HG03025 (cell line): ENCODE data around the gene SHROOM4.

Experiments
- ATAC-seq: cut with Tn5 transposase; IDR thresholded peaks from one replicate; pipeline ENCODE4 v1.9.1; 2021; ENCODE audit warnings: mild to moderate bottlenecking, moderate library complexity; ENCODE audit not compliant: unreplicated experiment, low FRiP score

The SHROOM4 gene

DNA sequence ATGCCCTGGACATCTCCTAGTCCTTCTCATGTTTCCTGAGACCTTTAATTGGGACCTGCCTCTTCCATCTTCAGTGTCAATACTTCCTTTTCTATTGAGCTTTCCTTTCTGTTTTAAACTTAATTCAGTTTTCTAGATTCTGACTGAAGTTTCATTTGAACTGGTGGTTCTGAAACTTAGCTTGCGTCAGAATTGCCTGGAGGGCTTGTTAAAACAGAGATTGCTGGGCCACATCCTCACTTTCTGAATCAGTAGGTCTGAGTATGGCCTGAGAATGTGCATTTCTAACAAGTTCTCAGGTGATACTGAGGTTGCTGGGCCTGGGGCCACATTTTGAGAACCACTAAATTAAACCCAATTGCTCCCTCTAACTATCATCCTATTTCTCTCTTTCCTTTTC is 191.2 kb downstream of the SHROOM4 start:
- ATAC-seq = no peak

DNA sequence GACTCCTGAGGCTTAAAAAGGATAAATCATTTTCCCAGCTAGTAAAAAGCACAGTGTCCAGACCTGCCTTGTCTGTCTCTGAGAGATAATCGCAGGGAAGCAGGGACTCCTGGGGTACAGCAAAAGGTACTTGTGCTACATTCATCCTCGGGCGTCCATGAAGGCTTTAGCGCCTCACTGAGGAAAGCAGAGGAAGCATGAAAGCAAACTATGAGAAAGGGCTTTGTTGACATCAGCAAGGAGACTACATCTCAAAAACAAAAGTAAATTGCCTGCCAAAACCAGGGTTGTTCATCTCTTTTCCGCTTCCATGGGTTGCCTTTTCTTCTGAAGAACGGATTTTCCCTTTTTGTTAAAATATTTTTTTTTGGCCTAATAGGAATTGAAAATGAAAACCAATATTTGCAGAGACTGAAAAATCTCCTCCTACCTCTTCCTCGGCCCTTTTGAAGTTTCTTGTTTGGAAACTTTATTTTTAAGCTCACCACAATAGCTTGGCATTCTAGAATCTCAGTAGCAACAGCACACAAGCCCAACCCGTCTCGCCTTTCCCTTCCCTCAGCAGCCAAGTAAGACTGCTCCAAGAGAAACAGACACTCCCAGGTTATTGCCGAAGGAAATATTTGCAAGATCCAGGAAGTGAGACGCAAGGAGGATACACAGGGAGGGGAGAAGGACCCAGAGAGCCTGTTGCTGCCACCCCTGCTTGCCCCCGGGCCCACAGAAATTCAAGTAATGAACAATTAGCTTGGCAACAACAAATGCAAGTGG is 195.0 kb downstream of the SHROOM4 start:
- ATAC-seq = no peak

DNA sequence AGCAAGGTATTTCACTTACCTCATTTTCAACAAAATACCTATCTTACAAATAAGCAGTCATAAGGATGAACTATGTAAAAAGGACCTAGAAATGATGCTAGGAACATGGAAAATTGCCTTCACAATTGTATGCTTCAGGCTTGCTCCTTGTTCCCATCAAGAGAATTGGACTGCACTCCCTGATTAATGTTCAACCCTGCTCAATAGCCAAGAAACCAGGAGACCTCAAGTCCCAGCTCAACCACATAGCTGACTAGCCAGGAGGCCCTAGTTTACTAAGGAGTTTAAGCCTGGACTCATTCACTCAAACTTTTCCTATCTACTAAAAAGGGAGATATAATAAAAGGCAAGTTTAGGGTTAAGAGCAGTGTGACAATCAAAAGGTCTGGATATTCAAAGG is 196.8 kb downstream of the SHROOM4 start:
- ATAC-seq = no peak

DNA sequence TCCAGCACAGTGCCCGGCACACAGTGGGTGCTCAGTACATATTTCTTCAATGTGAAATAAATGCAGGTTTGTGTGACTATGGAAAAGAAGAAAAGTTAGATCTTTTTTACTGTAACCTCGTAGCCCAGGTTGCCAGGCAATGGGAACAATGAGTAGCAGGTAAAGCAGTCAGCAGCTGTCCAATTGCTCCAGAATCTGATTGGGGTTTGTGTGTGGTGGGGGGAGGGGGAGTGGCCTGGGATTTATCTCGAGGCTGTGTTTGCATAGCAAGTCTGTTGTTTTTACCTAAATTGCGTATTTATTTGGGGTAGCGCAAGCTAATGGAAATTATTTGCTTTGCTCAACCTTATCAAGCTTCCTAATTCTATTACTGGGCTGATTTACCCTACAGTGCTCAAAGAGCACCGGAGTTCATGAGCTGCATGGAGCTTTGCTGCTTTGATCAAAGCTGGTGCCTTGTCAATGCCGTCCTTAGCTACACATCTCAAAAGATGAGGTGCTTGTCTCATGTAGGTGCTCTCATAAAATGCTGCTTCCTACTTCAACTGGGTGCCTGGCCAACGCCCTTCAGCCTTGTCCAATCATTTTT is 198.3 kb downstream of the SHROOM4 start:
- ATAC-seq = no peak

DNA sequence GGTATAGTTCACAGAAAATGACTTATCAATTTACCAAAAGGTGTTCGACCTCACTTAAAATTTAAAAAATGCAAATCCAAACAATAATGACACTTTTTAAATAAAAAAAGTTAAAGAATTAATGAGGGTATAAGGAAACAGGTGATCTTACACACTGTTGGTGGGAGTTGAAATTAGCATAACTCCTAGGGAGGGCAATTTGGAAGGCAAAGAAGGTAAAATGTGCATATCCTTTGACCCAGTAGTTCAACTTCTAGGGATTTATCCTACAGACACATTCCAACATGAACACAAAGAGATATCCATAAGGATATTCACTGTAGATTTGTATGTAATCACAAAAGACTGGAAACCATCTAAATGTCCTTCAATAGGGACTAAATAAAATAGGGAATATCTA is 199.5 kb downstream of the SHROOM4 start:
- no peak for ATAC-seq

DNA sequence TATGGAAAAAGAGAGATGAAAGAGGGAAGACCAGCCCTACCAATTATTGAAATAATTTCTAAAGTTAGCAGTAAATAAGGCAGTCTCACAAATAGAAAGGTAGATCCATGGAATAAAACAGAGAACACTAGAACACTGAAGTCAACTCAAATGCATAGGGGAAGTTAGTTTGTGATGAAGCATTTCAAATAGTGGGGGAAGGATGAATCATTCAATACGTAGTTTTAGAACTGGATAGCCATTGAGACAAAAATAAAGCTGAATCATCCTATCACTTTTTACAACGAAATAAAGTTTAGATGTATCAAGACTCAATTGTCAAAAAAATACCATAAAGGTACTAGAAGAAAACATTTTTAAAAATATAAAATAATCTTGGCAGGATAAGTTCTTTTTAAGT is 200.1 kb downstream of the SHROOM4 start:
- no peak for ATAC-seq

DNA sequence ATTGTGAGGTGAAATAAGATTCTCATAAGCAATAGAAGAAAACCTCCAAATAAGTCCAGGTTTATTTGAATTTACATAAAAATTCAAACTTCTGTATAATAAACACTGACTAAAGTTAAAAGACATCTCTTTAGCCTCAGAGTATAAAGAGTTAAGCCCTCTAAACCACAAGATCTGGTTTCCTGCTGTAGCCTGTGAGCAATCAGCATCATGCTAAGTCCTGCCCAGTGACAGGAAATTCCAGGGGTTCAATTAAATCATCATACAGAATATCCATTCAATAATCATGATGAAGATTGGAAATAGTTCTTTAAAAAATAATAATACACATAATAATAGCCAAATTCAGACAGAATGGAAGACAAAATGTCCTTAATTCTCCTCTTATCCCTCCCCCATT is 204.2 kb downstream of the SHROOM4 start:
- ATAC-seq = no peak

DNA sequence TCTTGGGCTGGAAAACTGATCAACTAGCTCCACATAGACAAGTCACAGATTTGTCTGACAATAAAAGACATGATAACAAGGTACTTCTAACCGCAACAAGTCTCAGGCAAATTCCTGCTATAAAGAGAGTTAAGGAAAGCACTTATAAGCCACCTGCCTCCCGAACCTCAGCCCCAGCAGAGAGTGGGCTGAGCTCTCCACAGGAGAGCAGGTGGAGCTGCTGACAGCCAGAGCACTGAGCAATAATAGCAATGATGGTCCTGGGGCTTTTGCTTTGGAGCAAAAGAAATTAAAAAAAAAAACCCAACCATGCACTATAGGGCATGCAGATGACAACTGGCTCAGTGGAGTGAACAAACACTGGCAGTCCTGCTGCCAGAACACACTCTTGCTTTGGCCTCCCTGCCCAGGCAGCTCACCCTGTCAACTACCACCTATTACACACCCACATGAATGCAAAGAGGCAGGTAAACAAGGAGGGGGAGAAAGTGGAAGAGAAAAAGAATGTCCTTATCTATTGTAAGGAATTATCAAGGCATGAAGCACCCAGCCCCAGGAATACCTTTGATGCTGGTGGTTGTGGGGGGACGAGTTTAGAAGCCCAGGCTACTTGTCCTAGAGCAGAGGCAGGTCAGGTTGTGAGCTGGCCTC is 207.6 kb downstream of the SHROOM4 start:
- ATAC-seq = no peak

DNA sequence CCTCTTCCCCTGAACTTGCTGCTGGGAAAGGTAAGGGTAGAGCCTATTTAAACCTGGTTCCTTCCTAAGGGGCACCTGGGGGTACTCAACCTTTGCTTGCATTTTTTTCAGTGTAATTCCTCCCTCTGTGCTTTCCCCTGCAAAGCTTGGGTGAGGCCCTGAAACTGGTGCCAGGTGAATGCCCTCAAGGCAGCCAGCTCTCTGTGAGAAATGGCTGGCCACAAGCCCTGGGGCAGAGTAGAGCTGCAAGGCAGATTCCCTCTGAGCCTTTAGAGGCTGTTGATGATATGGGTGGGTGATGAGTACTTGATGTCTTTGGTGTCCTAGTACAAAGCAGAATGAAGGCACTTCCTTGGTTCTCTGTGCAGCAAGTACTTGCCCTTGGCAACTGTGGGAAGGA is 217.9 kb downstream of the SHROOM4 start:
- ATAC-seq = no peak

DNA sequence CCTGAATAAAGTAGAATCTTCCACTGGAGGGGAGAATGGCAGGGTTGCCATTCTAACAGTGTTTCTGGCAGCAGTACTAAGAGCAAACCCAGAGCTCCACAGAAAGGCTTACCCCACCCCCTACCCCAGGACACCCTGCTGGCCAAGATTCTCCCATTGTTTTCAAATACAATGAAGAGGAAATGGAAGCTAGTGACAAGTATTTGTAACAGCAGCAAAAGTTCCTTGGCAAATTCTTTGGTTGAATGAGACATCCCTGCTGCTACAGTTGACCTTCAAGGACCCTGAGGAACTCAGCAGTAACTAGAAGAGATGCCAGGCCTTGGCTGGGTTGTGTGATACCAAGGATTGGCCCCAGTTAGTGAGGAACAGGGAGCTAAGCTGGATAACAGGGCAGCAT is 219.2 kb downstream of the SHROOM4 start:
- ATAC-seq = no peak

DNA sequence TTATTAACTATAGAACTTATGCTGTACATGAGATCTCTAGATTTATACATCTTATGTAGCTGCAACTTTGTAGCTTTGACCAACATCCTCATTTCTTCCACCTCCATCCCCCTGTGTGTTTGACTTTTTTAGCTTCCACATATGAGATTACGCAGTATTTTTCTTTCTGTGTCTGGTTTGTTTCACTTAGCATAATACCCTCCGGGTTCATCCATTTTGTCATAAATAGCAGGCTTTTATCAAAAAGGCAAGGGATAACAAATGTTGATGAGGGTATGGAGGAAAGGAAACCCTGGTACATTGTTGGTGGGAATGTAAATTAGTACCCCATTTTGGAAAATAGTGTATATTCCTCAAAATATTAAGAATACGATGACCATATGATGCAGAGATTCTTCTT is 227.0 kb downstream of the SHROOM4 start:
- no peak for ATAC-seq

DNA sequence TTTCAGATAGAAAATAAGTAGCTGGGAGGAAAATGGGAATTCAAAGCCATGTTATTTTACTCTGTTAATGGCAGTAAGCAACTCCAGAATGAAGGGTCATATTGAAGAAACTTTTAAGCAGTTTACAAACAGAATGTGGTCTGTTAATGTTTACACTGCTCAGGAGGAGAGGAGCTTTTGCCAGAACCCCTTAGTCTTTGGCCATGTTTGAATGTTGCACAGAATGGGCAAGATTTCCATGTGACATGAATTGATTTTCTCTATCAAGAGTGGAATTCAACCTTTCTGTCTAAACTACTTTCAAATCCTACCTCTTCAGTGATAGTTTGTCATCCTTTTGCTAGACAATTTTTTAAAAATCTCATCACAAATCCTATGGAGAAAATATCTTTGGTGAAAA is 227.6 kb downstream of the SHROOM4 start:
- ATAC-seq = no peak

DNA sequence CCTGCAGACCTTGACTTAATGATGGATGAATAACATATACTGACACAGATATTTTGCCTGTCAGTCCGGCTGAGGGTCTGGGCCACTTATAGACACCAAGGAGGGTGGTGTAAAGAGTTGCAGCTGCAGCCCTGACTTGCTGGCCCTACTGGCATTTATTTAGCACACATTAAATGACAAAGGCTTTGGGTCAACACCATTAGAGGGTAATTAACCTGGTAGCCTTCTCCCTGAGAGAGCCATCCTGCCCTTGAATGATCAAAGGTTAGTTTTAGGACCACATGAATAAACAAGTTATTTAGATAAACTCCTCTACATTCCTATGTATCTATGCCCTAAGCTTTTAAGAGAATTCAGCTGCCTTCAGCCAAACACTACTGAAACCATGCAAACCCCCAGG is 232.6 kb downstream of the SHROOM4 start:
- ATAC-seq = no peak

DNA sequence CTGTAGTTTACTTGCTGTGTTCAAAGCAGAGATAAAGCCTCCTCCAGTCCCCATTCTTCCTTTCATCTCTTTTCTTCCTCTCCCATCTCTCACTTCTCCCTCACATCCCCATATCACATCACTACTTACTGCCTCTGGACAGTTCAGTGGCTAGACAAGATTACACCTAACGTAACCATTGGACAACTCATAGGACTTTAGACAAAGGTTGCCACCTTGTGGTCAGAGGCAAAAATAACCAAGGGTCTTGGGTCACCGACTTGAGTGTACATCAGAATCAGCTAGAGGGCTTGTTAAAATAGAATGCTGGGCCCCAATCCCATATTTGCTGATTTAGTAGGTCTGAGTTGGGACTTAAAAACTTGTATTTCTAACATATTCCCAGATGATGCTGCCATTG is 234.0 kb downstream of the SHROOM4 start:
- ATAC-seq = peak; percentile 75

DNA sequence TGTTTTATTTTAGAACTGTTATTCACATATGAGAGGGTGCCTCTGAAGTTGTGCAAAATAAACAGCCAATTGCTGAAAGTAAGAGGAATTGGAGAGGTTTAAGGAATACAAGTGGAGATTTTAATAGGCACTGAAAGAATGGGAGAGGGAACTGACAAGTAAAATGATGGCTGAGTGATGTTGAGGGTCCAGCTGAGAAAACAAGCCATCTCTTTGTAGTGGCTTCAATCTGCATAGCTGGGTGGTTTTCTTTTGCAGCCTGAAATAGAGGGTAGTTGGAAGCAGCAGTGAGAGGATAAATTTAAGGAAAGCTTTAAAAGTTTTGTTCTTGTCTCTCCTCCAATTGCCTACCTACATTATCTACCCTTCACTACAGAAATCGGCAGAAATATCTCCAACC is 236.7 kb downstream of the SHROOM4 start:
- ATAC-seq = no peak

DNA sequence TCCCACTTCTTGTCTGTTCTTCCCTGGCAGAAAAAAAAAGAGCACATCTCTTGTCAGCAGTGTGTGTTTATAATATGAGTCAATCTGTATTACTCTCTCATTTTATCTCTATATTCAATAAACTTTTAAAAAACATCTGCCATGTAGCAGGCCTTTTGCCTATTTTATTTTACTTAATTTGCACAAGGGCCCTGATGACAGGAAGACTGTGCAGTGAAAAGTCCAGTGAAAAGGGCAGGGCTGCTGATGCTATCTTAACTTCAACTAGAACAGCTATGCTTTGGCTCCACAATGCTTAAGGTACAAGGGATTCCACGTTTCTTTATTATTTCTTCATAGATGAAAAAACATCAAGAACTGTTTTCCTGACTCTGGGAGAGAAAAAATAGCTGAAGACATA is 246.4 kb downstream of the SHROOM4 start:
- ATAC-seq = no peak

DNA sequence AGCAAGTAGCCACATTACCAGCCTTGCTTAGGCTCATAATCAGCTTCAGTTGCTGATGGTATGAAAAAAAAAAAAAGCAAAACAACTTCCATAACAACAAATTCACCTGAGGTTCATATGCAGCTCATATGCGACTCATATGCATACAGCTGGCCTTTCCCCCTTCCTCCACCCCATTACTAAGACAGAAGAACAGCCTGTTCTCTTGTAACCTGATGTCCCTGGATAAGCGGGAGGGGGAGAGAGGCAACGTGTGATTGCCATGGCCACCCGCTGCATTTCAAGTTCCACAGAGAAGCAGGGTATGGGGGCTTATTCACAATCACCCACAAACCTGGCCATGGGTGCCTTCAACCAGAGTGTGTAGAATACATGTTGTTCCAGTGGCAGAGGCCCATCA is 248.3 kb downstream of the SHROOM4 start:
- ATAC-seq = no peak
